ENCODE data around the gene SPIN4. TPM values are rescaled to one million over a fixed set of nuclear protein-coding genes. Genes with fewer than 3 reads are reported as not detected.

SPIN4 gene
- total and polyA plus RNA-seq, 2 experiments from 2014 or later = 13.5 to 18.6 TPM

GRCh38 chrX:63350465-63350877, 661 bp downstream of the SPIN4 start:
- no peaks in the 10 kb centered on the region for H3K36me3 ChIP-seq (ENCODE audit: insufficient read depth)
- no peaks in the 10 kb centered on the region for H3K9me2 ChIP-seq (ENCODE audit: insufficient read depth)
- peaks cover 11% of the 10 kb centered on the region for H3K4me1 ChIP-seq (ENCODE audit: insufficient read depth)
- peaks cover 16% of the 10 kb centered on the region; the same call in 2 of the 3 replicates for H3K4me1 Mint-ChIP-seq
- peak overlapping the region; percentile 85 for H3K4me2 ChIP-seq
- peak; percentile 43 for ATAC-seq
- 0 out of 2 replicates have a peak overlapping the region, but pooled peaks have one; percentile 40 for H2AFZ ChIP-seq
- H3K36me3 Mint-ChIP-seq (ENCODE audit: low read depth) = peaks cover 6% of the 10 kb centered on the region; the same call in 1 of the 3 replicates
- no peaks in the 10 kb centered on the region for H3K27me3 ChIP-seq (ENCODE audit: insufficient read depth)
- DNase-seq (ENCODE audit: low spot score) = peak; percentile 24
- no peak overlapping the region for H3K27ac Mint-ChIP-seq
- H3F3A ChIP-seq (replicated peaks; ENCODE audit: low read depth) = no peaks in the 10 kb centered on the region
- TF ChIP-seq ZNF114 (CRISPR knock-in tag; IDR thresholded peaks at IDR 0.05) = no peak
- TF ChIP-seq, protein P1, sequence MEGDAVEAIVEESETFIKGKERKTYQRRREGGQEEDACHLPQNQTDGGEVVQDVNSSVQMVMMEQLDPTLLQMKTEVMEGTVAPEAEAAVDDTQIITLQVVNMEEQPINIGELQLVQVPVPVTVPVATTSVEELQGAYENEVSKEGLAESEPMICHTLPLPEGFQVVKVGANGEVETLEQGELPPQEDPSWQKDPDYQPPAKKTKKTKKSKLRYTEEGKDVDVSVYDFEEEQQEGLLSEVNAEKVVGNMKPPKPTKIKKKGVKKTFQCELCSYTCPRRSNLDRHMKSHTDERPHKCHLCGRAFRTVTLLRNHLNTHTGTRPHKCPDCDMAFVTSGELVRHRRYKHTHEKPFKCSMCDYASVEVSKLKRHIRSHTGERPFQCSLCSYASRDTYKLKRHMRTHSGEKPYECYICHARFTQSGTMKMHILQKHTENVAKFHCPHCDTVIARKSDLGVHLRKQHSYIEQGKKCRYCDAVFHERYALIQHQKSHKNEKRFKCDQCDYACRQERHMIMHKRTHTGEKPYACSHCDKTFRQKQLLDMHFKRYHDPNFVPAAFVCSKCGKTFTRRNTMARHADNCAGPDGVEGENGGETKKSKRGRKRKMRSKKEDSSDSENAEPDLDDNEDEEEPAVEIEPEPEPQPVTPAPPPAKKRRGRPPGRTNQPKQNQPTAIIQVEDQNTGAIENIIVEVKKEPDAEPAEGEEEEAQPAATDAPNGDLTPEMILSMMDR (conservative IDR thresholded peaks at IDR 0.05; ENCODE audit: low read depth in 2 of 2) = no peak
- no peak for TF ChIP-seq ZNF331 (CRISPR knock-in tag; IDR thresholded peaks at IDR 0.05; ENCODE audit: low read depth)
- TF ChIP-seq ZNF462 (CRISPR knock-in tag; IDR thresholded peaks at IDR 0.05) = no peak
- no peak for TF ChIP-seq ETS1 (IDR thresholded peaks at IDR 0.05)
- no peak for TF ChIP-seq POLR2AphosphoS5 (IDR thresholded peaks at IDR 0.05; ENCODE audit: low read depth)
- TF ChIP-seq EZH2 (IDR thresholded peaks at IDR 0.05; ENCODE audit: low read depth, unreplicated experiment) = no peak
- no peak for TF ChIP-seq EZH2phosphoT487 (IDR thresholded peaks at IDR 0.05; ENCODE audit: unreplicated experiment)
- no peak for TF ChIP-seq JUNB (IDR thresholded peaks at IDR 0.05; ENCODE audit: unreplicated experiment)
- TF ChIP-seq, protein P2, sequence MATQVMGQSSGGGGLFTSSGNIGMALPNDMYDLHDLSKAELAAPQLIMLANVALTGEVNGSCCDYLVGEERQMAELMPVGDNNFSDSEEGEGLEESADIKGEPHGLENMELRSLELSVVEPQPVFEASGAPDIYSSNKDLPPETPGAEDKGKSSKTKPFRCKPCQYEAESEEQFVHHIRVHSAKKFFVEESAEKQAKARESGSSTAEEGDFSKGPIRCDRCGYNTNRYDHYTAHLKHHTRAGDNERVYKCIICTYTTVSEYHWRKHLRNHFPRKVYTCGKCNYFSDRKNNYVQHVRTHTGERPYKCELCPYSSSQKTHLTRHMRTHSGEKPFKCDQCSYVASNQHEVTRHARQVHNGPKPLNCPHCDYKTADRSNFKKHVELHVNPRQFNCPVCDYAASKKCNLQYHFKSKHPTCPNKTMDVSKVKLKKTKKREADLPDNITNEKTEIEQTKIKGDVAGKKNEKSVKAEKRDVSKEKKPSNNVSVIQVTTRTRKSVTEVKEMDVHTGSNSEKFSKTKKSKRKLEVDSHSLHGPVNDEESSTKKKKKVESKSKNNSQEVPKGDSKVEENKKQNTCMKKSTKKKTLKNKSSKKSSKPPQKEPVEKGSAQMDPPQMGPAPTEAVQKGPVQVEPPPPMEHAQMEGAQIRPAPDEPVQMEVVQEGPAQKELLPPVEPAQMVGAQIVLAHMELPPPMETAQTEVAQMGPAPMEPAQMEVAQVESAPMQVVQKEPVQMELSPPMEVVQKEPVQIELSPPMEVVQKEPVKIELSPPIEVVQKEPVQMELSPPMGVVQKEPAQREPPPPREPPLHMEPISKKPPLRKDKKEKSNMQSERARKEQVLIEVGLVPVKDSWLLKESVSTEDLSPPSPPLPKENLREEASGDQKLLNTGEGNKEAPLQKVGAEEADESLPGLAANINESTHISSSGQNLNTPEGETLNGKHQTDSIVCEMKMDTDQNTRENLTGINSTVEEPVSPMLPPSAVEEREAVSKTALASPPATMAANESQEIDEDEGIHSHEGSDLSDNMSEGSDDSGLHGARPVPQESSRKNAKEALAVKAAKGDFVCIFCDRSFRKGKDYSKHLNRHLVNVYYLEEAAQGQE (IDR thresholded peaks at IDR 0.05; ENCODE audit: unreplicated experiment) = no peak
- no peak for TF ChIP-seq NANOG (IDR thresholded peaks at IDR 0.05; ENCODE audit: borderline replicate concordance)
- TF ChIP-seq CREB1 (CRISPR knock-in tag; IDR thresholded peaks at IDR 0.05; ENCODE audit: low read depth) = no peak
- TF ChIP-seq STAT1 (IDR thresholded peaks at IDR 0.05; ENCODE audit: unreplicated experiment) = no peak
- H3K27ac ChIP-seq (ENCODE audit: low read depth) = peak overlapping the region; percentile 80; the same call in 1 of the 2 replicates
- H3K27me3 Mint-ChIP-seq (ENCODE audit: insufficient read depth, low read depth, poor library complexity) = peaks cover 3% of the 10 kb centered on the region
- peak overlapping the region; percentile 75 for H3K4me3 ChIP-seq
- H3K4me3 Mint-ChIP-seq = peak overlapping the region; percentile 95
- H3K9me3 Mint-ChIP-seq = no peaks in the 10 kb centered on the region
- H4K20me1 ChIP-seq (replicated peaks; ENCODE audit: insufficient read depth) = no peaks in the 10 kb centered on the region
- H3K79me2 ChIP-seq (replicated peaks; ENCODE audit: insufficient read depth) = peaks cover 33% of the 10 kb centered on the region

Measured in GM23338 (cell line).